ENCODE results near the gene SPEM3. TPM values are rescaled to one million over a fixed set of nuclear protein-coding genes. Genes with fewer than 3 reads are reported as not detected.
"Not testable (repeated sequence)": the region's sequence is repeated elsewhere in the genome, so short reads cannot be mapped to it uniquely, and the experiment has no call there.

Gene SPEM3
- total RNA-seq, 1 donor from 2014 or later: not detected

GRCh38 chr17:7468804-7469389, 40.2 kb downstream of the SPEM3 start:
- Histone ChIP-seq H3K4me3 (no peak overlapping the region), H3K9me3 (no peaks in the 10 kb centered on the region), H3K27ac (no peak overlapping the region), H3K27me3 (no peaks in the 10 kb centered on the region), H3K4me1 (peaks cover 71% of the 10 kb centered on the region), H3K36me3 (peaks cover 0 to 23% of the 10 kb centered on the region in 2 donors)
- intact Hi-C loops (cut with DNase I): no loop called here
- no peak for DNase-seq (ENCODE audit: extremely low spot score in 2 of 2)
- no peak for TF ChIP-seq POLR2AphosphoS5 (IDR thresholded peaks at IDR 0.05; ENCODE audit: insufficient read depth in 1 of 2, low read depth in 1 of 2)
- TF ChIP-seq CTCF (IDR thresholded peaks at IDR 0.05): no peak
- no peak for TF ChIP-seq POLR2A (IDR thresholded peaks at IDR 0.05)

GRCh38 chr17:7469843-7470242, 41.2 kb downstream of the SPEM3 start:
- intact Hi-C loops (cut with DNase I); DNase-seq (ENCODE audit: extremely low spot score in 2 of 2); H3K27me3 ChIP-seq; H3K4me3 ChIP-seq; H3K9me3 ChIP-seq; H3K27ac ChIP-seq: not testable (repeated sequence)
- Histone ChIP-seq H3K36me3 (peaks cover 0 to 23% of the 10 kb centered on the region in 2 donors), H3K4me1 (peaks cover 81% of the 10 kb centered on the region)

GRCh38 chr17:7470457-7470973, 41.9 kb downstream of the SPEM3 start:
- DNase-seq (ENCODE audit: extremely low spot score in 2 of 2); H3K9me3 ChIP-seq; H3K27me3 ChIP-seq; H3K4me3 ChIP-seq; H3K27ac ChIP-seq; intact Hi-C loops (cut with DNase I): not testable (repeated sequence)
- Histone ChIP-seq H3K36me3 (peaks cover 0 to 18% of the 10 kb centered on the region in 2 donors), H3K4me1 (peaks cover 86% of the 10 kb centered on the region)

- TF ChIP-seq POLR2AphosphoS5 (IDR thresholded peaks at IDR 0.05; ENCODE audit: insufficient read depth in 1 of 2, low read depth in 1 of 2) (no peak), CTCF (IDR thresholded peaks at IDR 0.05) (no peak), POLR2A (IDR thresholded peaks at IDR 0.05) (no peak)
- intact Hi-C loops (cut with DNase I): no loop called here
- H3K4me3 ChIP-seq: no peak overlapping the region
- H3K4me1 ChIP-seq: peaks cover 86% of the 10 kb centered on the region
- no peaks in the 10 kb centered on the region for H3K27me3 ChIP-seq
- peaks cover 0 to 6% of the 10 kb centered on the region in 2 donors for H3K36me3 ChIP-seq
- H3K9me3 ChIP-seq: no peaks in the 10 kb centered on the region
- no peak overlapping the region for H3K27ac ChIP-seq
- no peak for DNase-seq (ENCODE audit: extremely low spot score in 2 of 2)
These were observed 43.1 kb downstream of the SPEM3 start for GRCh38 chr17:7471729-7472128.

GRCh38 chr17:7474767-7475166, 46.1 kb downstream of the SPEM3 start:
- peak overlapping the region; percentile 100 for H3K27ac ChIP-seq
- intact Hi-C loops (cut with DNase I); DNase-seq (ENCODE audit: extremely low spot score in 2 of 2); H3K27me3 ChIP-seq; H3K9me3 ChIP-seq; H3K36me3 ChIP-seq; H3K4me3 ChIP-seq: not testable (repeated sequence)
- H3K4me1 ChIP-seq: peaks cover 75% of the 10 kb centered on the region

- DNase-seq (ENCODE audit: extremely low spot score in 2 of 2): no peak
- Histone ChIP-seq H3K4me1 (peaks cover 71% of the 10 kb centered on the region), H3K4me3 (peak overlapping the region in 1 of 2 donors; percentile 1), H3K27me3 (no peaks in the 10 kb centered on the region), H3K27ac (peak overlapping the region; percentile 100), H3K36me3 (no peaks in the 10 kb centered on the region), H3K9me3 (no peaks in the 10 kb centered on the region)
- no peak for TF ChIP-seq CTCF (IDR thresholded peaks at IDR 0.05)
- no peak for TF ChIP-seq POLR2A (IDR thresholded peaks at IDR 0.05)
- TF ChIP-seq POLR2AphosphoS5 (IDR thresholded peaks at IDR 0.05; ENCODE audit: insufficient read depth in 1 of 2, low read depth in 1 of 2): peak; percentile 43 to 77
- intact Hi-C loops (cut with DNase I): no loop called here
These were observed 47.2 kb downstream of the SPEM3 start for GRCh38 chr17:7475764-7476422.

All from vagina (tissue), 2 donors.